Breast epithelium (tissue), 4 donors: Measurements from ENCODE around the gene ACOT8. TPM values are rescaled to one million over a fixed set of nuclear protein-coding genes. Genes with fewer than 3 reads are reported as not detected.

Source experiments
- DNase-seq, 2 donors: peaks; one replicate each; pipeline ENCODE4 v3.0.0-alpha.2; 2019; ENCODE audit warnings: low spot score in 2 of 2
- H3K27ac ChIP-seq, 2 donors: fragments of 200-600 bp; sonication (generic) in 1 of 2; one replicate each; pipeline ENCODE4 v1.5.1; 2016 to 2019; ENCODE audit warnings: mild to moderate bottlenecking in 1 of 2
- H3K27me3 ChIP-seq, 2 donors: fragments of 200-600 bp; sonication (generic) in 1 of 2; one replicate each; pipeline versions ENCODE4 v1.5.1 to v1.6.0; 2017 to 2019; ENCODE audit warnings: control low read depth in 1 of 2, mild to moderate bottlenecking in 1 of 2
- H3K36me3 ChIP-seq: fragments of 200-600 bp; one replicate; pipeline ENCODE4 v1.5.1; 2019
- H3K4me1 ChIP-seq, 2 donors: fragments of 200-600 bp; sonication (generic); one replicate each; pipeline ENCODE4 v1.5.1; 2016 to 2019; ENCODE audit warnings: control low read depth in 1 of 2
- H3K4me3 ChIP-seq, 3 donors: fragments of 200-600 bp; sonication (generic); 1 replicate in 2 of 3; 2 replicates in 1 of 3; pipeline ENCODE4 v1.5.1; 2016 to 2019; ENCODE audit warnings: mild to moderate bottlenecking in 3 of 3, moderate library complexity in 2 of 3
- H3K9me3 ChIP-seq, 2 donors: fragments of 200-600 bp; sonication (generic) in 1 of 2; one replicate each; pipeline ENCODE4 v1.5.1; 2016 to 2019; ENCODE audit warnings: control low read depth in 1 of 2
- CTCF ChIP-seq, 3 donors: fragments of 450-650 bp; IDR thresholded peaks; one replicate each; pipeline ENCODE4 v1.5.1; 2016 to 2017; ENCODE audit warnings: antibody characterized with exemption in 3 of 3, mild to moderate bottlenecking in 3 of 3, moderate library complexity in 3 of 3
- POLR2A ChIP-seq: fragments of 450-650 bp; IDR thresholded peaks from one replicate; pipeline ENCODE4 v1.6.1; 2016; ENCODE audit warnings: antibody characterized with exemption, mild to moderate bottlenecking, moderate library complexity
- POLR2AphosphoS5 ChIP-seq, 3 donors: sonication (generic); formaldehyde crosslinking; IDR thresholded peaks; one replicate each; pipeline ENCODE4 v1.6.1; 2017; ENCODE audit warnings: antibody characterized with exemption in 3 of 3
- intact Hi-C: fragments of 100-400 bp; cut with DNase I; formaldehyde crosslinking; loops from one replicate; pipeline ENCODE4 v1.15.1; 2023; ENCODE audit warnings: low total_unique reads
- total RNA-seq, 3 donors: library from RNA; depleted of rRNA; stranded (reverse); fragments of >200 nt; gene quantifications; one replicate each; pipeline ENCODE4 v1.1.0, GENCODE V29; 2016

Gene ACOT8
- total RNA-seq, 3 donors from 2014 or later, result 33.4 to 48.9 (median 37.3) TPM

- intact Hi-C loops, result no loop called here
- TF ChIP-seq POLR2A, result no peak
- no peak for TF ChIP-seq CTCF (IDR thresholded peaks at IDR 0.05)
- Histone ChIP-seq H3K9me3 (no peaks in the 10 kb centered on the region), H3K36me3 (no peaks in the 10 kb centered on the region), H3K27ac (no peak overlapping the region), H3K27me3 (no peaks in the 10 kb centered on the region), H3K4me1 (no peaks in the 10 kb centered on the region), H3K4me3 (no peak overlapping the region)
- DNase-seq, result no peak
Observed at GRCh38 chr20:45899046-45899835, 42.0 kb upstream of the ACOT8 start.

DNA sequence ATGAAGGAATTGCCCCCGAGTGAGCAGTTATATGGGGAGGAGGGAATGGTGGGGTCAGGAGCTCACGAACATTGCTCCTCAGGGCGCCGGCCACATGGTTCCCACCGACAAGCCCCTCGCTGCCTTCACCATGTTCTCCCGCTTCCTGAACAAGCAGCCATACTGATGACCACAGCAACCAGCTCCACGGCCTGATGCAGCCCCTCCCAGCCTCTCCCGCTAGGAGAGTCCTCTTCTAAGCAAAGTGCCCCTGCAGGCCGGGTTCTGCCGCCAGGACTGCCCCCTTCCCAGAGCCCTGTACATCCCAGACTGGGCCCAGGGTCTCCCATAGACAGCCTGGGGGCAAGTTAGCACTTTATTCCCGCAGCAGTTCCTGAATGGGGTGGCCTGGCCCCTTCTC lies 41.1 kb upstream of the ACOT8 start:
- no peak for TF ChIP-seq POLR2AphosphoS5 (IDR thresholded peaks at IDR 0.05)
- no peak for TF ChIP-seq POLR2A
- no peak for TF ChIP-seq CTCF (IDR thresholded peaks at IDR 0.05)

GRCh38 chr20:45897692-45898091 lies 40.5 kb upstream of the ACOT8 start:
- Histone ChIP-seq H3K36me3 (no peaks in the 10 kb centered on the region), H3K27ac (no peak overlapping the region), H3K4me3 (no peak overlapping the region), H3K27me3 (no peaks in the 10 kb centered on the region), H3K9me3 (no peaks in the 10 kb centered on the region), H3K4me1 (no peaks in the 10 kb centered on the region)
- TF ChIP-seq POLR2A (no peak), CTCF (IDR thresholded peaks at IDR 0.05) (no peak), POLR2AphosphoS5 (IDR thresholded peaks at IDR 0.05) (no peak)
- intact Hi-C loops, result no loop called here
- no peak for DNase-seq

More for the DNA sequence above, 41.1 kb upstream of the ACOT8 start:
- H3K4me3 ChIP-seq, result no peak overlapping the region
- H3K27ac ChIP-seq, result no peak overlapping the region
- no peak for DNase-seq
- intact Hi-C loops, result no loop called here
- no peaks in the 10 kb centered on the region for H3K9me3 ChIP-seq
- H3K4me1 ChIP-seq, result no peaks in the 10 kb centered on the region
- H3K27me3 ChIP-seq, result no peaks in the 10 kb centered on the region
- H3K36me3 ChIP-seq, result no peaks in the 10 kb centered on the region

- no peak for DNase-seq
- no peak for TF ChIP-seq CTCF (IDR thresholded peaks at IDR 0.05)
- TF ChIP-seq POLR2A, result no peak
- no peak for TF ChIP-seq POLR2AphosphoS5 (IDR thresholded peaks at IDR 0.05)
Observed at GRCh38 chr20:45897289-45897688, 40.1 kb upstream of the ACOT8 start.

DNA sequence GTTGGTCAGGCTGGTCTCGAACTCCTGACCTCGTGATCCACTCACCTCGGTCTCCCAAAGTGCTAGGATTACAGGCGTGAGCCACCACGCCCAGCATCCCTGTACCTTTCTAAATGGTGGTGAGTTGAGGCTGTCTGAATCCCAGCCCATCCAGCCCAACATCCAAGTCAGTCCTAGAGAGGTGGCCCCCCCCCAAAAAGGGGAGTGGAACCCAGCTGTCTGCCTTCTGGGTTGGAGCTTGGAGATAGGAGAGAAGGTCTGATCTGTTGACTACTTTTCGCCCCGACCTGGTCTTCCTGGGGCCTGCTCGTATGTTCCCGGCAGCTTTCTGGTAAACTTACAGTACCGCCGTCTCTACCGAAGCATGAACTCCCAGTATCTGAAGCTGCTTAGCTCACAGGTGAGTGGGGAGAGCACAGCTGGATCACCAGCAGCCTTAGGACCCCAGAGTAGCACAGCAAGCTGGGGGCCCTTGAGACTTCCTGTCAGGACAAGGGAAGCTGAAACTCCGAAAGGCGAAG lies 39.5 kb upstream of the ACOT8 start:
- no peak for DNase-seq
- Histone ChIP-seq H3K9me3 (no peaks in the 10 kb centered on the region), H3K4me3 (no peak overlapping the region), H3K36me3 (no peaks in the 10 kb centered on the region), H3K27me3 (no peaks in the 10 kb centered on the region), H3K4me1 (peaks cover 4 to 6% of the 10 kb centered on the region in 2 donors), H3K27ac (no peak overlapping the region)
- no peak for TF ChIP-seq CTCF (IDR thresholded peaks at IDR 0.05)
- TF ChIP-seq POLR2A, result no peak
- no peak for TF ChIP-seq POLR2AphosphoS5 (IDR thresholded peaks at IDR 0.05)
- intact Hi-C loops, result no loop called here

More at GRCh38 chr20:45897289-45897688, 40.1 kb upstream of the ACOT8 start:
- intact Hi-C loops, result no loop called here
- H3K4me3 ChIP-seq, result no peak overlapping the region
- H3K9me3 ChIP-seq, result no peaks in the 10 kb centered on the region
- no peaks in the 10 kb centered on the region for H3K36me3 ChIP-seq
- no peak overlapping the region for H3K27ac ChIP-seq
- no peaks in the 10 kb centered on the region for H3K4me1 ChIP-seq
- H3K27me3 ChIP-seq, result no peaks in the 10 kb centered on the region
